Fibroblast of the aortic adventitia (primary cell): Measurements from ENCODE around the gene TF. TPM values are rescaled to one million over a fixed set of nuclear protein-coding genes. Genes with fewer than 3 reads are reported as not detected.

Experiments
- DNase-seq: peaks from one replicate; pipeline ENCODE4 v3.0.0-alpha.2; 2010; ENCODE audit warnings: low read depth
- H3K4me3 ChIP-seq: 2 replicates; pipeline ENCODE4 v1.5.1; 2011; ENCODE audit warnings: low read depth, mild to moderate bottlenecking, control low read depth, low read length, moderate library complexity
- CTCF ChIP-seq: IDR thresholded peaks from 2 replicates; pipeline ENCODE4 v1.5.1; 2011; ENCODE audit warnings: mild to moderate bottlenecking, low read length, control low read depth, inconsistent platforms; ENCODE audit not compliant: insufficient read depth
- total RNA-seq: library from RNA; depleted of rRNA; stranded (reverse); fragments of >200 nt; gene quantifications from 2 replicates; pipeline ENCODE4 v1.2.3, GENCODE V29; 2012; ENCODE audit warnings: low replicate concordance

TF gene
- total RNA-seq, 1 donor = under 0.01 TPM

GRCh38 chr3:133833880-133834620 is 87.9 kb downstream of the TF start:
- H3K4me3 ChIP-seq = no peak overlapping the region
- no peak for DNase-seq
- TF ChIP-seq CTCF = no peak

GRCh38 chr3:133834621-133835417 is 88.6 kb downstream of the TF start:
- H3K4me3 ChIP-seq = no peak overlapping the region
- no peak for DNase-seq
- TF ChIP-seq CTCF = no peak

- no peak overlapping the region for H3K4me3 ChIP-seq
- no peak for DNase-seq
- no peak for TF ChIP-seq CTCF
Observed at GRCh38 chr3:133835418-133835743, 89.2 kb downstream of the TF start.

GRCh38 chr3:133835961-133836360 is 89.8 kb downstream of the TF start:
- TF ChIP-seq CTCF = no peak
- no peak for DNase-seq
- no peak overlapping the region for H3K4me3 ChIP-seq

- no peak for TF ChIP-seq CTCF
- H3K4me3 ChIP-seq = no peak overlapping the region
- no peak for DNase-seq
Observed at GRCh38 chr3:133836497-133837158, 90.4 kb downstream of the TF start.

- no peak overlapping the region for H3K4me3 ChIP-seq
- DNase-seq = no peak
- TF ChIP-seq CTCF = no peak
Observed at GRCh38 chr3:133837487-133838295, 91.5 kb downstream of the TF start.
